T follicular helper cell (primary cell): Measurements from ENCODE around the gene ARHGEF37.
"Not testable (repeated sequence)": the region's sequence is repeated elsewhere in the genome, so short reads cannot be mapped to it uniquely, and the experiment has no call there.

Source experiments
- DNase-seq: peaks from one replicate; pipeline ENCODE4 v3.0.0-alpha.2; 2020; ENCODE audit warnings: low read depth
- total RNA-seq, 2 experiments: gene quantifications; one replicate each; lab custom pipeline; 2026; lab: John Stamatoyannopoulos, UW

Gene ARHGEF37, protein sequence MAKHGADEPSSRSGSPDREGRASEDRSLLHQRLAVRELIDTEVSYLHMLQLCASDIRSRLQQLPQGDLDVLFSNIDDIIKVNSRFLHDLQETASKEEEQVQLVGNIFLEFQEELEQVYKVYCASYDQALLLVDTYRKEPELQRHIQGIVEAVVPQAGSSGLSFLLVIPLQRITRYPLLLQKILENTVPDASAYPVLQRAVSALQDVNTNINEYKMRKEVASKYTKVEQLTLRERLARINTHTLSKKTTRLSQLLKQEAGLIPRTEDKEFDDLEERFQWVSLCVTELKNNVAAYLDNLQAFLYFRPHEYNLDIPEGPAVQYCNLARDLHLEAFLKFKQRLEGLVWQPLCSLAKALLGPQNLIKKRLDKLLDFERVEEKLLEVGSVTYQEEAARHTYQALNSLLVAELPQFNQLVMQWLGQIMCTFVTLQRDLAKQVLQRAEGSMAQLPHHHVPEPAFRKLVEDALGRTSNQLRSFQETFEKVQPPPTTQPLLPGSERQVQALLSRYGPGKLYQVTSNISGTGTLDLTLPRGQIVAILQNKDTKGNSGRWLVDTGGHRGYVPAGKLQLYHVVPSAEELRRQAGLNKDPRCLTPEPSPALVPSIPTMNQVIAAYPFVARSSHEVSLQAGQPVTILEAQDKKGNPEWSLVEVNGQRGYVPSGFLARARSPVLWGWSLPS
- 0.24 to 0.35 reads per million in 2 experiments for total RNA-seq

GRCh38 chr5:149581192-149581861 is at the start of gene ARHGEF37:
ARHGEF37 (plus strand) TSS chr5:149581498; CDS start chr5:149597770, 16,272 bp downstream.
- DNase-seq = peak; percentile 12

GRCh38 chr5:149532413-149532812 is 48.9 kb upstream of the ARHGEF37 start:
- no peak for DNase-seq

- not testable (repeated sequence) for DNase-seq
Observed at GRCh38 chr5:149535787-149536186, 45.5 kb upstream of the ARHGEF37 start.

- no peak for DNase-seq
Observed at GRCh38 chr5:149537374-149537975, 43.8 kb upstream of the ARHGEF37 start.

- no peak for DNase-seq
Observed at GRCh38 chr5:149540089-149540488, 41.2 kb upstream of the ARHGEF37 start.

GRCh38 chr5:149541893-149542292 is 39.4 kb upstream of the ARHGEF37 start:
- no peak for DNase-seq

GRCh38 chr5:149543361-149544027 is 37.8 kb upstream of the ARHGEF37 start:
- DNase-seq = no peak

GRCh38 chr5:149544028-149544420 is 37.3 kb upstream of the ARHGEF37 start:
- no peak for DNase-seq

GRCh38 chr5:149545327-149545726 is 36.0 kb upstream of the ARHGEF37 start:
- no peak for DNase-seq

DNA sequence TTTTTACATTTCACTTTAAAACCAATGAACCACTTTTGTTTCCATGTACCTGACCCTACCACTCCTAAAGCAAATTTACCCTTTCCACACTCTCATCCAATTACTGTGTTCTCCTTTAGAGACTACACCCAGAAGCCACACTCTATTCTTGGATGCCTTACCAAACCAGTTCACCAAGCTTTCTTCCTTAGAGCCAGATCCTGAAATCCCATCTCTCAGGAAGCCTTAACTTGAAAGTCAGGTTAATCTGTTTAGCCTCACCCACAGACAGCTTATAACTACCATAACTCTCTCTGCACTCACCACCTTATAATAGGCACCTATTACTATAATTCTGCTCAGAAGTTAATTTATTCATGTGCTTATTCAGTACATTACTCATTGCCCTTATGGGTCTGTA is 34.3 kb upstream of the ARHGEF37 start:
- DNase-seq = no peak

DNA sequence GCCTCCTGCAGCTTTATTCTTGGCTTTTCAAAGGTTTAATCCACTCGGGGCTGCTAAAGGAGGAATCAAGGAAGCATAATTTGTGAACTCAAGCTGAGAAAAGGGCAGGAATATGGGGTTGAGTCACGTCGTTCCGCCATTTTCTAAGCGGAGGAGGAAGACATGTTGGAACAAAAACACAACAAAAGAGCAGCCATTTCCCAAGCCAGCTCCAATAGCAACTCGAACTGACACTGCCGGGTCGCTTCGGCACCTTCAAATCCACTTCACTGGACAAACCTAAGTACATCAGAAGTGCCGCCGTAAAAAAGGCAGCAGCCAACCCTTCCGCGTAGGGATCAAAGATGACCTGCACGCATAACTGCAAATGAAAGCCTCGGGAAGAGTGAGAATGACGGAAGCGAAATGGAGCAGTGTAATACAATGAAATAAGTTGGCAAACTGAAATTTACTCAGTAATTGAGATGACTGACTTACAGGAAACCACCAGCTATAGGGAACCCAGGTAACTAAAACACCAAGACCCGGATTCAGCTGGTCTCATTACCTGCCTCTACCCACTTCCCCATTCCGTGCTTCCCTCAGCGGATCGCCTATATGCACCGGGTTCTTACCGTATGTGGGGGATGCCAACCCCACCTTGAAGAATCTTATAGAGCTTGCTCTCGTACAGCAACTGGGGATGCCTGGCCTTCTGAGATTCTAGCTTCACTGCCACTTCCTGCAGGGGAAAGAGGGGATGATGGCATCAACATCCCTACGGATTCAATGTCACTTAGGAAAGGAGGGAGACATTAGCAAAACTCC is 31.6 kb upstream of the ARHGEF37 start:
- DNase-seq = peak; percentile 15

DNA sequence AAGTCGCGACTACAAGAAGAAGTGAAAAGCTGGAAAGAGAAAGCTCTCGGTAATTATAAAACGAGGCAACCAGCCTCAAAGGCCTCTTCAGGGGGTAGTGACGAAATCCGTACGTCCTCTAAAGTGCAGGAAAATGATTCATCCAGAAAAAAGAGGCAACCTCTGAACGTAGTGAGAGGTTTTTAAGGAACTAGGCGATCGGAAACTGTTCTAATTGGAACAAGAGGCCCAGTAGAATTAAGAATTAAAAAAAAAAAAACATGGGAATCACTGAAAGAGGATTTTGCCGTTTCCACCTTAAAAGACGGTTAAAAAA is 31.1 kb upstream of the ARHGEF37 start:
- no peak for DNase-seq

DNA sequence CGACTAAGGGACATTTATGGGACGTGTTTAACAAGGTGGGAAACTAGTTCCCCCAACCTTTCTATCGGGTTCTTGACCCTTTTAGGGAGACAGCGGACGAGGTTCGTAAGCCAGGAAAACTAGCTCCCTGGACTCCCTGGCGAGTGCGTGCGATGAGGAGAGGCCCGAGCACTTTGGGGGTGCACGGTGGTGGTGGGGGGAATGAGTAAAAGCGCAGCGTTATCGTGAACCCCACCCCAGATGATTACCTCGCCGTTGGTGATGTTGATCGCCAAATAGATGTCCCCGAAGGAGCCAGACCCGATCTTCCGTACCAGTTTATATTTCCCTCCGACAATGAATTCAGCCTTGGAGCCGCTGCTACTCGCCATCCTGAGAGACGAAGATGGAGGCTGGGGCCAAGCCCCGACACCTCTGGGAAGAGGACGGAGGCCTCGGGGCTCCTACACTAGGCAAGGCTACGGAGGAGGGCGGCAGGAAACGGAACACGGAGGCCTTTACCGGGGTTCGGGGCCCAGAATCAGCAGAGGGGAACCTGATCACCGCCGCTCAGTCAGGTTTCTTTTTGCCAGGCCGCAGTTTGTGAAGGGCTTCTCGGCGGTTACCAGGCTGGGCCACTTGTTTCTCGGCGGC is 30.6 kb upstream of the ARHGEF37 start:
- DNase-seq = no peak

DNA sequence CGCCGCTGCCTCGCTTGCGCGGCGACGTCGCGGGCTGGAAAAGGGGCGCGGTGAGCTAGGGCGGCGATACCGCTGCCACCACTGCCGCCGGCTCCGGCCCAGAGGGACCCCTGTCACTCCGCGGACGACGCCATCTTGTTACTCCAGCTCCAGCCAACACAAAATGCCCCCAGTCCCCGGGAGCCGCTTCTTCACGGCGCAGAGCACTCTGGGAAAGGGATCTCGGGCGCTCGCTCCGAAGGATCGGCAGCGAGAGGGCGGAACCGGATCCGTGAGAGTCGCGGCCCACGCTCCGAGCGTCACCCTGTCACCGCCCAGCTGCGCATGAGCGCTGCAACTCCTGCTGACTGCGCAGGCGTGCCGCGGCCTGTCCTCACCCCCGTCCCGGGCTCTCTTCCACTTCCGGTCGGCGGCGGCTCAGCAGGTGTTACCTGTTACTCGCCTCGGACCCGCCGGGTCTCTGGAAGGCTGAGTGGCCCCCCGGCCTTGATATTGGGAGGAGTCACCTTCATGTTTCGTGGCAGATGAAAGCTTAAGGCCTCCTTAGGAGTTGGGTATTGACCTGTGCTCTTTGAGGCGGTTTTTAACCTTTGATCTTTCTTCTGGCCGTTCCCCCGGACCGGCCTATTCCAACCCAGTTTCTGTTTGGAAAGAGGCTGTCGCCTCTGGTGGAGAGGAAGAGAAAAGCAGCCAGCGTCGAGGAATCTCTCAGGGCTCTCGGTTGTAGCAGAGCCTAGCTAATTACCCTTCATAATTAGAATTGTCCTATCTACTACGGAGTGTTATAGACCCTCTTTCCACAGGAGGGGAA is 29.9 kb upstream of the ARHGEF37 start, which contains the start of gene CSNK1A1:
Gene CSNK1A1, minus strand, starts transcription at position 213 of the 811 bp plus-strand sequence. CDS start 475 bp downstream, outside the sequence.
- peak; percentile 98 for DNase-seq

- no peak for DNase-seq
Observed at GRCh38 chr5:149552038-149552494, 29.2 kb upstream of the ARHGEF37 start.

DNA sequence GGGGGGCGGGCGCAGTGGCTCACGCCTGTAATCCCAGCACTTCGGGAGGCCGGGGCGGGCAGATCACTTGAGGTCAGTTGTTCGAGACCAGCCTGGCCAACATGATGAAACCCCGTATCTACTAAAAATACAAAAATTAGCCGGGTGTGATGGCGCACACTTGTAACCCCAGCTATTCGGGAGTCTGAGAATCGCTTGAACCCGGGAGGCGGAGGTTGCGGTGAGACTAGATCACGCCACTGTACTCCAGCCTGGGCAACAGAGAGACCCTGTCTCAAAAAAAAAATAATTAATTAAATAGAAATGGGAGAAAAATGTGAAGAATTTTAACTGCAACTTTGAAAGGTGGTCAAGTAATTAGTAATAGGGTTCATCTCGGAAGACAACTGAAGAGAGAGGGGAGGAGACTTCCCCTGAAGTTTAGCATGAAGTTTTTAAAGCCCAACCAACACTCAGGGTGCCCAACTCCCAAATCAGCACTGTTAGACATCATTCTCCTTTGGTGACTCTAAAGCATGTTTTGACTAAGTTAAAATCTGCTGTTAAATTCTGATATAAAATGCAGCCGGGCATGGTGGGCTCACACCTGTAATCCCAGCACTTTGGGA is 28.6 kb upstream of the ARHGEF37 start:
- DNase-seq = no peak

DNA sequence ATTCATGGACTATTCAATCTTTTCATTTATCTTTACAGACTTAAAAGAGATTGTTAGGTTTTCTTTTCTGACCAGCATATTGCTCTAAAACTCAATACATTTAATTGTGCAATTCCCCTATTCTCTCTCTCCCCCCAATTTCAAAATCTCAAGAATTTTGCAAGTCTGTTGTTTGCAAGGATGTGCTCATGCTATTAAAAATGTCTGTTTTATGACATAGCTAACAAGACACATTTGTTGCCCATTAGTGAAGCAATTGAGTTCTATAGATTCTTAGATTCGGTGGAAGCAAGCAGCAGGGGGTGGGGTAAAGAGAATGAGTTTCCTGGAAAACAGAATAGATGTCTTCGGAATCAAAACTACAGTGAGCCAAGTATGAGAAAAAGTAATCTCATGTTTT is 21.6 kb upstream of the ARHGEF37 start:
- DNase-seq = no peak

DNA sequence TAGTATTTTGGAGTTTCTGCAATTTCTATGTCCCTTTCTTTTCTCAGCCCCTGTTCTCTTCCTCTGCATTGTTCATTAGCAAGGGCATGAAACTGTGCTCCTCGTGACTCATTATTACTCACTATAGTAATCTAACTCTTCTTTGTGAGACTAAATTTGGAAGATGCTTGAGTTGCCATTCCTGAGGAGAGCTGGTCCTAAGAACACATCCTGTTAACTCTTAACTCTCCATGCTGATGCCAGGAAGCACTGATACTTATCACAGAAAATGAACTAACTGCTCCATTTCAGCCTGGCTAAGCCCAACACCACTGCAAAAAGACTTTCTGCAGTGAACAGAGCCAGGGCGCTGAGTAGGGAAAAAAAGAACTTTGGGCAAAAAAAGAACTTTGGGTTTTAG is 19.4 kb upstream of the ARHGEF37 start:
- no peak for DNase-seq

DNA sequence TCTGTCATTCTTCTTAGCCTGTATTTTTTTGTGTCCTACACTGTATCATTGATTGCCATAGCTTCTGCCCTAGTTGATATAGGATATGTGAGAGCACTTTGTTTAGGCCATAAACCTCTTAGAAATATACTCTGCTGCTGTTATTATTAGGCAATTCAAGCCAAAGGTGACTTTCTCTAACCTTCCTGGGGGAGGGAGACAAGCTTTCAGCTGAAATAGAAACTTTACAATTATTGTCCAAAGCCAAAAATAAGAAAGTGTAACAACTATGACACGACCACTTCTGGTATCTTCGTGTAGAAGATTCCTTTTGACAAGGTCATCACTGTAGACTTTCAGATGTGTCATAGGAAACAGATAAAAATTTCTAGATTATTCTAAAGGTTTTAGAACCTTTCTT is 17.8 kb upstream of the ARHGEF37 start:
- no peak for DNase-seq
